ENCODE data around the gene ING5. TPM values are rescaled to one million over a fixed set of nuclear protein-coding genes. Genes with fewer than 3 reads are reported as not detected.

Gene ING5
- total and polyA plus RNA-seq, 9 donors: 24.9 to 57.1 (median 39.6) TPM

DNA sequence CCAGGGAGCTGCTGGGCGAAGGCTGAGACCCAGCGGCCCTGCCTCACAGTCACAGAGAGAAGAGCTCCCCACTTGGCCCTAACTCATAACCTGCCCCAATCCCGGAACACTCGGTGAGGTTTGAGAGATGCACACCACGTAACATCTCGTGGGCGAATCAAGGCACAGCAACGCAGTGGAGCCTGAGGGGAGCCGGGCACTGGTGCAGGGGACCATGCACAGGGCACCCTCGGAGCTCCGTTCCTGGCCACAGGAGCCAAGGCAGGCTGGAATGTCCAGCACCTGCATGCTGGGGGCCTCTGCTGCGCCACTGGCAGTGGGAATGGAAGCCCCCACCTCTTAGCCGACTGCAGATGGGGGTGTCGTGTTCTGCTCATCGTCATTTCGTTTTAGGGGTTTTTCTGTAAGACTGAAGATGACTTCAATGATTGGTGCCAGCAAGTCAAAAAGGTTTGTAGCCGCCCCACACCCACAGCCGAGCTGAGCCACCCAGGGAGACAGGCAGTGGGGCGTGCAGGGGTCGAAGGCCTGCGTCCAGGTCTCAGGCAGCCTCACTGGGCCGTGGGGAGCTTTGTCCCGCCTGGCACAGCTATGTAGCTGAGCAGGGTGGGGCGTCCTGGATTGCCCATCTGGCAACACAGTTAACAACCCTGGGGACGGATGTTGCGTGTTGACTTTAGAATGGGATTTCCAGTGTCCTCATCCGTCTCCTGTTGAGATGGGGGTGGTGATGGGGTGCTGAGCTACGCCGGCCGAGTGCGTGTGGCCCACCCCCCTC, 31.3 kb upstream of the ING5 start:
- Histone ChIP-seq H3K27me3 (no peaks in the 10 kb centered on the region), H3K4me3 (no peak overlapping the region), H3K27ac (no peak overlapping the region), H3K4me1 (ENCODE audit: insufficient read depth) (no peaks in the 10 kb centered on the region), H3K36me3 (no peaks in the 10 kb centered on the region), H3K9me3 (no peaks in the 10 kb centered on the region)
- no peak for DNase-seq
- WGBS, 3 donors: 87 to 89% (median 88%) methylated on average over 31 of the region's 31 CpGs
- TF ChIP-seq EP300 (IDR thresholded peaks at IDR 0.05) (no peak), POLR2A (IDR thresholded peaks at IDR 0.05) (no peak)
- TF ChIP-seq, protein P1, sequence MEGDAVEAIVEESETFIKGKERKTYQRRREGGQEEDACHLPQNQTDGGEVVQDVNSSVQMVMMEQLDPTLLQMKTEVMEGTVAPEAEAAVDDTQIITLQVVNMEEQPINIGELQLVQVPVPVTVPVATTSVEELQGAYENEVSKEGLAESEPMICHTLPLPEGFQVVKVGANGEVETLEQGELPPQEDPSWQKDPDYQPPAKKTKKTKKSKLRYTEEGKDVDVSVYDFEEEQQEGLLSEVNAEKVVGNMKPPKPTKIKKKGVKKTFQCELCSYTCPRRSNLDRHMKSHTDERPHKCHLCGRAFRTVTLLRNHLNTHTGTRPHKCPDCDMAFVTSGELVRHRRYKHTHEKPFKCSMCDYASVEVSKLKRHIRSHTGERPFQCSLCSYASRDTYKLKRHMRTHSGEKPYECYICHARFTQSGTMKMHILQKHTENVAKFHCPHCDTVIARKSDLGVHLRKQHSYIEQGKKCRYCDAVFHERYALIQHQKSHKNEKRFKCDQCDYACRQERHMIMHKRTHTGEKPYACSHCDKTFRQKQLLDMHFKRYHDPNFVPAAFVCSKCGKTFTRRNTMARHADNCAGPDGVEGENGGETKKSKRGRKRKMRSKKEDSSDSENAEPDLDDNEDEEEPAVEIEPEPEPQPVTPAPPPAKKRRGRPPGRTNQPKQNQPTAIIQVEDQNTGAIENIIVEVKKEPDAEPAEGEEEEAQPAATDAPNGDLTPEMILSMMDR (IDR thresholded peaks at IDR 0.05): no peak
- intact Hi-C loops (cut with DNase I): no loop called here

- Histone ChIP-seq H3K27me3 (no peaks in the 10 kb centered on the region), H3K9me3 (no peaks in the 10 kb centered on the region), H3K36me3 (no peaks in the 10 kb centered on the region), H3K4me1 (ENCODE audit: insufficient read depth) (no peaks in the 10 kb centered on the region), H3K4me3 (no peak overlapping the region), H3K27ac (no peak overlapping the region)
- TF ChIP-seq EP300 (IDR thresholded peaks at IDR 0.05) (no peak), POLR2A (IDR thresholded peaks at IDR 0.05) (no peak)
- TF ChIP-seq, protein P1 (IDR thresholded peaks at IDR 0.05): no peak
- intact Hi-C loops (cut with DNase I): no loop called here
- no peak for DNase-seq
- WGBS, 3 donors: 90 to 91% (median 91%) methylated on average over 31 of the region's 31 CpGs
Measured at GRCh38 chr2:241671457-241672240, 30.2 kb upstream of the ING5 start.

GRCh38 chr2:241672243-241673188, 29.3 kb upstream of the ING5 start:
- Histone ChIP-seq H3K9me3 (no peaks in the 10 kb centered on the region), H3K4me1 (ENCODE audit: insufficient read depth) (no peaks in the 10 kb centered on the region), H3K4me3 (no peak overlapping the region), H3K27ac (no peak overlapping the region), H3K36me3 (no peaks in the 10 kb centered on the region), H3K27me3 (no peaks in the 10 kb centered on the region)
- intact Hi-C loops (cut with DNase I): no loop called here
- DNase-seq: no peak
- TF ChIP-seq EP300 (IDR thresholded peaks at IDR 0.05): no peak
- TF ChIP-seq POLR2A (IDR thresholded peaks at IDR 0.05): no peak
- TF ChIP-seq, protein P1 (IDR thresholded peaks at IDR 0.05): no peak
- 89 to 91% (median 90%) methylated on average over 41 to 42 of the region's 42 CpGs for WGBS, 3 donors

- WGBS, 3 donors: 79 to 88% (median 83%) methylated on average over 18 of the region's 18 CpGs
Measured at GRCh38 chr2:241673189-241673663, 28.6 kb upstream of the ING5 start.

More at GRCh38 chr2:241673189-241673663, 28.6 kb upstream of the ING5 start:
- H3K9me3 ChIP-seq: no peaks in the 10 kb centered on the region
- no peaks in the 10 kb centered on the region for H3K4me1 ChIP-seq (ENCODE audit: insufficient read depth)
- intact Hi-C loops (cut with DNase I): no loop called here
- TF ChIP-seq, protein P1 (IDR thresholded peaks at IDR 0.05): no peak
- TF ChIP-seq EP300 (IDR thresholded peaks at IDR 0.05): no peak
- no peak for TF ChIP-seq POLR2A (IDR thresholded peaks at IDR 0.05)
- H3K27me3 ChIP-seq: no peaks in the 10 kb centered on the region
- H3K27ac ChIP-seq: no peak overlapping the region
- no peaks in the 10 kb centered on the region for H3K36me3 ChIP-seq
- DNase-seq: no peak
- H3K4me3 ChIP-seq: no peak overlapping the region
